NCI-H2029 (cell line): ENCODE results near the gene WFIKKN2.

Experiments used
- DNase-seq: peaks from one replicate; lab custom pipeline; 2025; lab: John Stamatoyannopoulos, UW

The WFIKKN2 gene

DNA sequence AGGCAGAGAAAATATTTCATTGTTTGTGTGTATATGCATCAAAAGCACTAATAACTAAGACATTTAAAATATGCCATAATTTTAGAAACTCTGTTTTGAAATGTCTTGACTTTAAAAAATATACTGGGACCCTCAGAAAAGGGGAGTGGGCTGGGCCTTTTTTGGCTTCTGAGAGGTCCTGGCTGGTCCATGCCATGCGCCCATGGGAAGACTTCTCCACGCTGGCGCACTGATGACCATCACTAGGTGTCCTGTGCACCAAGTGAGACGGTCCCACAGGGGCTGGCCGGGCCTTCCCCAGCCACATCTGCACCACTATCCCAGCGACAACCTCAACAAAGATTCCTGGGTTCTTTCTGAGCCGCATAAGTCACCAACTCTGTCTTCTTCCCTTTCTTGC lies 27.0 kb upstream of the WFIKKN2 start:
- DNase-seq: no peak

DNA sequence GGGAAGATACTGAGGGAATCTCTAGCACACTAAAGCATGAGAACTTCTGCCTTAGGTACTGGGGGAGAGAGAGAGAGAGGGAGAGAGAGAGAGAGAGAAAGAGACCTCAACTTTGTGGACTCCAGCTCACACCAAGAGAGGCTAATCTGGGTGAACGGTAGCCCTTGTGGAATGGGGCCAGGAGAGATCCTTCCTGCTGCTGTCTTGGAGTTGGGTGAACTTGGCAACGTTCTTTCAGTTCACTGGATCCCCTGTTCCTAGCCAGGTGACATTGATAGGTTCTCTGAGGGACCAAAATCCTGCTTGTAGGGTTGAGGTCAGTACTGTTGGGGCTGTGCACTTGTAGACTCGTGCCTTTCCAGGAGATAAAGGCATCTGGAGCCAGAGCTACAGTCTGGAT lies 26.5 kb upstream of the WFIKKN2 start:
- DNase-seq: no peak

DNA sequence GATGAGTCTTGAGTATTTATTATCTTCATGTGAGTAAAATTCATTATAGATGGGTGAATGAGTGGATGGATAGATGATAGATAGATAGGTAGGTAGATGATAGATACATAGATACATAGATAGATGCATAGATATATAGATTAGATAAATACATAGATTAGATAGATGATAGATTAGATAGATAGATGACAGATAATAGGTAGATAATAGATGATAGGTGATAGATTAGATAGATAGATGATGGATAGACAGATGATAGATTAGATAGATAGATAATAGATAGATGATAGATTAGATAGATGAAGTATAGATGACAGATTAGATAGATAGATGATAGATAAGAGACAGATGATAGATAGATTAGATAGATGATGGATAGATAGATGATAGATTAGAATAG lies 21.8 kb upstream of the WFIKKN2 start:
- DNase-seq: no peak

DNA sequence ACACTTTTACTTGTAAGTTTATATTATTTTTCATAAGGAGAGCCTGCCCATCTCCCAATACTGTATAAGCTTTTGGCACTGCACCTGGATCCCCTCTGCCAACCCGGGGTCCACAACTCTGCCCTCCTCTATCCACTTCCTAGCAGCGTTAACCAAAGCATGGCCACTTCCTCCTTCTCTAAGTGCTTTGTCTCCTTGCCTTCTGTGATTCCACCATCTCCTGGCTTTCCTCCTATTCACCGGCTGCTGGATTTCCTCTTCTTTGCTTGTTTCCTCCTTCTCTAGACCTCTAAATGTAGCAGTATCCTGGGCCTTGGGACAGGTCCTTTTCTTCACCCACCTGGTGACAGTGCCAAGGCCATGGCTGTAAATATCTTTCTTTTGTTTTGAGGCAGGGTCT lies 20.0 kb upstream of the WFIKKN2 start:
- DNase-seq: no peak

DNA sequence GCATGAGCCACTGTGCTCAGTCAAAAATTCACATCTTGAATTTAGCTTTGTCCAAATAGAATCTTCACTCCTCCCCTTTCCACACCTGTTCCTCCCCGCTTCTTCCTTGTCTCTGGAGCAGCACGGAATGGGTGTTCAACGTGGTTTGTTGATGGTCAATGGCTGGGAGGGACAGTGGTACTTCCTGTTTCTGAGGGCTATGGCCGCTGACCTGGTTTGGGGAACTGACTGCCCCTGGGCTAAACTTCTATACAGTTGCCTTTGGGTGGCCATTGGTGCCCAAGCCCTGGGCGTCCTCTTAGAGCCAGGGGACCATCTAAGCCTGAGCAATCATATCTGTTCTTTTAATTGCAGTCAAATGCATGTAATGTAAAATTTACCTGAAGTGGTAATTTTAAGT lies 19.1 kb upstream of the WFIKKN2 start:
- no peak for DNase-seq

DNA sequence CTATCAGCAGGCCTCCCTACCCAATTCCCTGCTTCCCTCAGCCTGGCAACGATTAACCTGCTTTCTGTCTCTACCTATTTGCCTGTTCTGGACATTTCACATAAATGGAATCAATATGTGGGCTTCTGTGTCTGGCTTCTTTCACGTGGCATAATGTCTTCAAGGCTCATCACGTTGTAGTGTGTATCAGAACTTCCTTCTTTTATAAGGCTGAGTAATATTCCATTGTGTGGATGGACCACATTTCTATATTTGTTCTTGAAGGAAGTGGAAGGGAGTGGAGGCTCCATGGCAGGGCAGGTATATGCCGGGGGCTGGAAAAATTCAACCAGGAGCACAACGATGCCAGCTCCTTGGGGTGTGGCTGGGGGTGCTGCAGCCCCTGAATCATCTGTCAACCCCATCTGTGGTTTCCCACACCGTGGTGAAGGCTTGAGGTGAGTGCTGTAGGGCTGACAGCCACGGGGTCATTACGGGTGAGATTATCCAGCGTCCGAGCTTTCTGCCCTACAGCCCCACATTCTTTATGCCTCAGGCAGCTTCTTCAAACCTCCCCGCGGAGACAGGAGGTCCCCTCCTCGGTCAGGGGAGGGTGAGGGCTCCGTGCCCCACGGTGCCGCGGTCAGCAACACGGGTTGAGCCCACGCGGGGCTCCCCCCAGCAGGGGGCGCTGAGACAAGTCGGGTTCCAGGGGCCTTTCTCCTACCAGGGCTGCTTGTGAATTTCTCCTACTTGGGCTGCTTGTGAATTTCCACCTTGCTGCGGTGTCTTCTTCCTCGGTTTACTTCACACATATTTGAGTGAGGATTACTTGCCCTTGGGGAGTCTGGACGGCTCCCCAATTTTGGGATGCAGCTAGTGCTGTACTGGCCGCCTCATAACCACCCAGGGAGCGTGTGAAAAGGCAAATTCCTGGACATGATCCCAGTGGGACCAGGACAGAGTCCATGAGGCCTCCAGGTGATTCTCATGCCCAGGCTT lies 18.3 kb upstream of the WFIKKN2 start:
- DNase-seq: no peak

DNA sequence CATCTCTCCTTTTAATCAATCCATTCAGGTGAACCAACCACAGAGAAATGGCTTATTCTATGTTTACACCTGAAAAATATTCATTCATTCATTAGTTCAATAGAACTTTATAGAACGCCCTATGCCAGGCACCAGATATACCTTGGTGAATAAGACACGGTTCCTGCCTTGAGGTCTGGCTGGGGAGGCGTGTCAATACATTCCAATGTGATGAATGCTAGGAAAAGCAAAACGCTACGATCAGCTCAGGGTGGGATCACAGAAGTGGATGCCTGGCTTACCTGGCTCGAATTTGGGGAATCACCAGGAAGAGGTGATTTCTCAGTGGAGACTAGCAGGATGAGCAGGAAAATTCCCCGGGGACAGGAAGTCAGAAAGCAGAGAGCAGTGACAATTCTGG lies 17.5 kb upstream of the WFIKKN2 start:
- DNase-seq: no peak

DNA sequence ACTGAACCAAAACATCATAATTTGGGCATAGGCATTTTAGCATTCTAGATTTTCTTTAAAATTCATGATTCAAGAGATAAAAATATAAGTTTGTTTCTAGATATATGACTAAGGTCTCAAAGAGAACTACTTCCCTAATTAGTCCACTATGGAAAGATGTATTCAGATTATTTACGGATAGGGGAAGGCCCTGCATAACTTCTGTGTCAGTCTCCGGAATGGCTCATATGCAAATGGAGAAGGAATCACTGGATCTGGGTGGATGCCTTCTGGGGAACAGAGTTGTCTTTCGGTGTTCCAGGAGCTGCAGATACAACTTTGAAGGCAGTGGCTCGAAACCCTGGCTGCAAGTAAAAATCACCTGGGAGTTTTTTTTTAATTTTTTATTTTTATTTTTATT lies 17.1 kb upstream of the WFIKKN2 start:
- no peak for DNase-seq

DNA sequence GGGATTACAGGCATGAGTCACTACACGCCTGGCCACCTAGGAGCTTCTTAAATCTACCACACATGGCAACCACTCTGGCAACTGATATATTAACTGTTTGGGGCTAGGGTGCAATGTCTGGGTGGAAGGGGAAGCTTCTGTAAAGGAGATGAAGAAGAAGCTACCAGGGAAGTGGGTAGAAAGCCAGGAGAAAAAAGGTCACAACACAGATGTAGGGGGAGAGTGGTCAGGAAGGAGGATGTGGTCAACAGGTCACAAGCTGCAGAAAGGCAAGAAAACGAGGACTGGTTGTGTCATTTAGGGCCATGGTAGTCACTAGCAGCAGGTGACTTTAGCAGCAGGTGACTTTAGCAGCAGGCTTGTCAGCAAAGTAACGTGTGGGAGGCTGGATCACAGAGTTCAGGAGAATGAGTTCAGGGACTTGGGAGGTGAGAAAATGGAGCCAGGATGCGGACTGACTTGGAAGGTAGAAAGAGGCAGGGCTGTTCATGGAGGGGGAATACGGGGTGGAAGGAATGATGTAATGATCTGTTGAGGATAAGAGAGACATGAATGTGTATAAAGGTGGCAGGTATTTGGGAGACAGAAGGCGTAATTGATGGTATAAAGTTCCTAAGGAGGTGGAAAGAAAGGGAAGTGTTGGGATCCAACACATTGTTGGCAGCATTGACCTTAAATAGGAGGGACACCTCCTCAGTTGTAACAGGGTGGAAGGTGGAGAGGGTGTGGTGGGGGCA lies 16.3 kb upstream of the WFIKKN2 start:
- no peak for DNase-seq

DNA sequence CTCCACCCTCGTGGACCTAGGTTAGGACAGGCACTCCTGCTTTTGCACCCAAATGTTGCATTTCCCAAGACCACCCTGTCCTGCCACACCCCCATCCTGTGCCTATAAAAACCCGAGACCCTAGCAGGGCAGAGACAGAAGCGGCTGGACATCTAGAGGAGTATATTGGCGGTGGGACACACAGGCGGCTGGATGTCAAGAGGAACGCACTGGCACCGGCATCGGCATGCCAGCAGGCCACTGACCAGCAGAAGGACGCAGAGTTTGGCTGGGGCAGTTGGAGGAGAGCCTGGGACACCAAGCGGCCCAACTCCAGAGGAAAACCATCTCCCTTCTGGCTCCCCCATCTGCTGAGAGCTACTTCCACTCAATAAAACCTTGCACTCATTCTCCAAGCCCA lies 14.7 kb upstream of the WFIKKN2 start:
- no peak for DNase-seq

DNA sequence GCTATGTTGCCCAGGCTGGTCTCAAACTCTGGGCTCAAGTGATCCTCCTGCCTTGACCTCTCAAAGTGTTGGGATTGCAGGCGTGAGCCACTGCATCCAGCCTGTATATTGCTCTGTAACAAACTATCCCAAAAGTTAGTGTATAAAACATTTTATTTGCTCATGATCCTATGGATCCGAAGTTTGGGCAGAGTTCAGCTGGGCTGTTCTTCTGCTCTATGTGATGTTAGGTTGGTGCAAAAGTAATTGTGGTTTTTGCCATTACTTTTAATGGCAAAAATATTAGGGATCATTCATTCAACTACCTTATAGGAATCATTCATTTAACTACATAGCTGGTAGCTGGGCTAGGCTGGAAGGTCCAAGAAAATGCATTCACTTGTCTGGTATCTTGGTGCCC lies 12.8 kb upstream of the WFIKKN2 start:
- no peak for DNase-seq

DNA sequence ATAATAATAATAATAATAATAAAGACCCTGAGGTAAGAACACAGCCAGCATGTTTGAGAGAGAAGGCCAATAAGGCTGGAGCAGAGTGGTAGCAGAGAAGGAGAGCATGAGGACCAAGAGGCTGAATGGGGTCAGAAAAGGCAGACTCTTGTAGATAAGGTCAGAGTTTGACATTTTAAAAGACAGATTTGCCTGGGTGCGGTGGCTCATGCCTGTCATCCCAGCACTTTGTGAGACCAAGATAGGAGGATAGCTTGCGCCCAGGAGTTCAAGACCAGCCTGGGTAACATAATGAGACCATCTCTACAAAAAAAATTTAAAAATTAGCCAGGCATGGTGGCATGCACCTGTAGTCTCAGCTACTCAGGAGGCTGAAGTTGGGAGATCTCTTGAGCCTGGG lies 11.0 kb upstream of the WFIKKN2 start:
- no peak for DNase-seq

DNA sequence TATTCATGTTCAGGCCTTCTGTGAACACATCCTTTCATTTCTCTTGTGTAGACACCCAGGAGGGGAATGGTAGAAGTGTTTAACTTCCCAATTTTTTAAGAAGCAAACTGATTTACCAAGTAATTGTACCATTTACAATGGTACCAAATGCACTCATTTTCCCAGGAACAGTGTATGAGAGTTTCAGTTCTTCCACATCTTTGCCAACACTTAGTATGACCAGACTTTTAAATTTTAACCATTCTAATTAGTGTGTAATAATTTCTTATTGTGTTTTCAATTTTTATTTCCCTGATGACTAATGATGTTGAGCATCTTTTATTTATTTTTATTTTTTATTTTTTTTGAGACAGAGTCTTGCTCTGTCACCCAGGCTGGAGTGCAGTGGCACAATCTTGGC lies 10.2 kb upstream of the WFIKKN2 start:
- no peak for DNase-seq

DNA sequence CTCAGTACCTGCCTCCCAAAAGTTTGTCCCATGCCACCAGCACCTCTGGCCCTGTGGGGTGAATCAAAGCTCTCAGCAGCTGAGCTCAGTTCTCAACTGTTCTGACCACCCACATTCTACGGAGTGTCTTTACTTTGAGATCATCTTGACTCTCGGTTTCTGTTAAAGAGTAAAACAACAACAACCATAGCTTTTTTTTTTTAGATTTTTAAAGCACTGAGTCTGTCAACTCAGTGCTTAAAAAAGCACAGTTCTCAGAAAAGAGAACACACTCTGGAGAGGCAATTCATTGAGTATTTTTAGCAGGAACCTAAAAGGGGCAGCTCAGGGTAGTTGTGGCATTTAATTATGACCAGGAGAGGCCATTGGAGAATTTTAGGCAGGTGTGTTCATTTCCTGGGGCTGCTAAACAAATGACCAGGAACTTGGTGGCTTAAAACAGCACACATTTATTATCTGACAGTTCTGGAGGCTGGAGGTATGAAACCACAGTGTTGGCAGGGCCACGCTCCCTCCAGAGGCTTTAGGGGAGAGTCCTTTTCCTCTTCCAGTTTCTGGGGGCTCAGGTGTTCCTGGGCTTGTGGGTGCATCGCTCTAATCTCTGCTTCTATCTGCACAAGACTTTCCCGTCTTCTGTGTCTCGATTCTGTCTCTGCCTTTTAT lies 6.7 kb upstream of the WFIKKN2 start:
- no peak for DNase-seq

DNA sequence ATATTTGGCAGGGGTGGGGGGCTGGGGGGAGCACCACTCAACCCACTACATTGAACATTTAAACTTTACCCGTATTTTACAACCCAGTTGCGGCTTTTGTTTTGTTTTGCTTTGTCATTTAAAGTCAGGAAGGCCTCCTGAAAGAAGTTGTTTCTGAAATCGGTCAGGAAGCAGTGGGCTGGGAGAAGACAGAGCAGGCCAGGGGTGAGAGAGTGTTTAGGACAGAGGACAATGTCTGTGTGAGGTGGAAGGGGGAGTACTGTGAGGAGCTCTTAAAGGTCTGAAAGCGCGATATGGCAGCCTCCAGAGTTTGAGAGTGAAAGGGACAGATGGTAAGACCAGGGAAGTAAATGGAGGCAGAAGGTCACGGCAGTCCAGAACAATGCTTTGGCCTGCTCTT lies 6.1 kb upstream of the WFIKKN2 start:
- DNase-seq: no peak

DNA sequence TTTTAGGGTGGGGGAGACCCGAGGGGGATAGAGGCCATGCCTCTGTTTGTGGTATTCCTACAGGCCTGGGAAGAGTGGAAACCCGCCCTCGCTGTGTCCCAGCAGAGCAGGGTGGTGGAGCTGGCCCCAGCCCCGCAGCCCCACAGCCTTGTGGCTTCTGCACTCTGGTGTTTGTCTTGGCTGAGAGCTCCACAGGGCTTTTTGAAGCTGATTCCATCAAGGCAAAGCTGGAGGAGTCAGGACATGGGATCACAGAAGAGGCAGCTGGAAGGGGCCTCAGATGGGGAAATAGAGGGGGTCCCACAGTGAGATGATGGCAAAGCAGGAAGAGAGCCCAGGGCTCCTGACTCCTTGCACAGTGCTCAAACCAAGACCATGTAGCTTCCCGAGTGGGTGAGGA lies 5.0 kb upstream of the WFIKKN2 start:
- no peak for DNase-seq

DNA sequence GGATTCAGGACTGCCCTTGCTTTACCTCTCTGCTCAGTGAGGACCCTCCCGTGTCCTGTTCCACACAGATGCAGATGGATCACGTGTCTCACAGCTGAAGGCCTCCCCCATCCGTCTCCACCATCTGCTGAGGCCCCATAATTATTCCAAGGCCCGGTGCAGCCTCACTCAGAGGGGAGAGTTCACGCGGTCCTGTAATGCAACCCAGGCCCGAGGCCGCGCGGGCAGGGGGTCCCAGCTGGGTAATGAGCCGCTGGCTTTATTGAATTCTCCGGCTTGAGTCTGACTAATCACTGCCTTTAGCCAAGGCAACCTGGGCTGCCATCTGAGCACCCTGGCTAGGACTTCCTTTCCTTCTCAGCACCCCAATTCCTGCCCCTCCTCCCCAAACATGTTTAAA lies 4.4 kb upstream of the WFIKKN2 start:
- DNase-seq: no peak

DNA sequence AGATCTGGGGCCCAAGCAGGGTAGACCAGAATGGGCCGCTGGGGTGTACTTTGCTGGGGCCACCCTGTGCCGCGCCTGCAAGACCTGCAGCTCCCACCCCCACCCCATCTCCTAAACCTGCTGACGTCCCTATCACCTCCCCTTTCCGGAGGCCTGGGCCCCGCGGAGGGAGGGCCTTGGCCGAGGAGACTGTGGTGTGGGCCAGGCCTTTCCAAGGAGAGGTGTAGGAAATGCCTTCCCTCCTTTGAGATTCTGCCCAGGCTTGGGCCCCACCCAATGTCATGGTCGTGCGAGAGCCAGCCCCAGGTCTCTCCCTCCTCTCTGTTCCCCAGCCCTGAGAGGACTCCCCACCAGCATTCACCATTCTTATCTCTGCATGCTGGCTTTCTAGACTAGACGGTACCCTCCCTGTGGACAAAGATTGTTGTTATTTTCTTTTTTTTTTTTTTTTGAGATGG lies 3.9 kb upstream of the WFIKKN2 start:
- no peak for DNase-seq

DNA sequence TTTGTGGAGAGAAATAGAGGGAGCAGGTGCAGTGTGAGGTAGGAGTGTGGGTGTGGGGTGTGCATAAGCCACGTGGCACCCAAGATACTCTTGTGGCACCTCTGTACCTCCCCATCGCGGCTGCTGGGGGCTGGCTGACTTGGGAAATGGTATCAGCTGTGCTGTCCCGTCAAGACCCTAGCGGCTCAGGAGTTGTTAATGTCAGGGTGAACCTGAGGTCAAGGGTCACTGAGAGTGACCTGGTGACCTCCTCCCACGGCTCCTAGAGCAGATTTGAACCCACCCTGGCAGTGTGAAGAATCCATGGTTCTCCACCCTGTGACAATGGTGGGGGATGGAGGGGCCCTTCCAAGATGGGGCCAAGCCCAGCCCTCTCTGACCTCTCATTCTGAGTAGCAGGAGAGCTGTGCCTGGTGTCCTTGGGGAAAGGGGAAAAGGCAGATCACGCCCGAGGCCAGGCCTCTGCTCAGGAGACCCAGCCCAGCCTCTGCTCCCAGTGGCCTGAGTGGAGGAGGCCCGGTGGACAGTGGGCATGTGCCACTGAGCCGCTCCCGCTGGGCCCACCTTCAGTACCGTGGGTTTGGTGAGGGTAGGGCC lies 3.0 kb upstream of the WFIKKN2 start:
- DNase-seq: no peak

DNA sequence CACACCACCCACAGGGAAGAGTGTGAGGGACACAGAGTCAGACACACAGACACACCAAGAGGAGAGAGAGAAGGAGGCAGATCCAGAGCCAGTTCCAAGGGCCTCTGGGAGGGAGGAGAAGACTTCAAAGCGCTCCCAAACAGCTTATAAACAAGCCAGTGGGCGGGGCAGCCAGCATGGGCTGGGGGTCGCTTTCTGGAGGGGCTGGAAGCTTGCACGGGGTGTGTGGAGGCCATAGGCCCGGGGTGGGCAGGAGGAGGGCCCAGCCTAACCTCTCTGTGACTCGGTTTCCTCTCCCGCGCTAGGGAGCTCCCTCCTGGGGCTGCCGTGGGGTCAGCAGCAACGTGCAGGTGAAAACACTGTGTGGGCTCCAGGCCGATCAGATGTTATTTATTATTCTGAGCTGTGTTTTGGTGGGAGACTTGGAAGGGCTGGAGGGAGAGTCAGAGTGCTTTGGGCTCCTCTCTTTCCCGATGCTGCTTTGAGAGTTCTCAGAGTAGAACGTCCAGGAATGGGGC lies 2.5 kb upstream of the WFIKKN2 start:
- DNase-seq: no peak

DNA sequence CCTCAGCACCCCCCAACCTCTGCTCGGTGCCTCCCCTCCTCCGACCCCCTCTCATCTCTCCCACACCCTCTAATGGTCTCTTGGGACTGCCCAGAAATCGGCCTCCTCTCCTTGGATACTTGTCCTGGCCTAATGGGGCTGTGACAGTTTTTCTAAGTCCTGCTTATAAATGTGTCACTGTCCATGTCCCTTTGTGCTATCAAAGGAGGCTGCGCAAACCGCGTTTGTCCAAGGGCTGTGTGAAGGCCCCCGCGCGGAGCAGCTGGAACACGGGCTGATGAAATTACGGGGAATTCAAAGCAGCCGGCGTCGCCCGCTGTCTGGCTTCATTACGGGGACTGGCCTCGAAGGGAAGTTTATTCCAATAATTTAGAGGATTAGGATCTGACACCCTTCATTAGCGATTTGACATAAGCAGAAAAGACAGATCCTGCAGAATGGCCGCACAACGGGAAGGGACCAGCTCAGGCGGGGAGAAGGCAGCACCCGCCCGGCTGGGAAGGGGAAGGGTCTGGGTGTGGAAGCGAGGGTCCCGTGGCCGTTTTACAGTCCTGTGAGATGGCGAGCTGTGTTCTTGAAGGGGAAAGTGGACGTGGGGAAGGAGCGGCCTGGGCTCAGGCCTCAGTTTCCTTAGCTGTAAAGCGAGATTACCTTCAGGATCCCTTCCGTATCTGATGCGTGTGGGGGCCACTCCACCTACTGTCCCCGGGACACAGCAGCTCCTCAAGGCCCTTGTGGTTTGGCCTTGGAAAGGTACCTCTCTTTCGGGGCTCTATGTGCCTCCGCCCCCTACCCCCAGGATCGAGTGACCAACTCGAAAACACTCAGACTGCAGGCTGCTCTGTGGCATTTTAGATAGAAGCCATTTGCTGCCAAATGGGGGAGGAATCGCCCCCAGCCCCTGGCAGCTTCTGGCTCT lies 1.6 kb upstream of the WFIKKN2 start:
- no peak for DNase-seq
